Measurements from ENCODE around the gene MAF. TPM values are rescaled to one million over a fixed set of nuclear protein-coding genes. Genes with fewer than 3 reads are reported as not detected.
A peak's percentile ranks its signal among the peaks of the same experiment; 100 is the strongest.

Gene MAF
- total RNA-seq, 2 donors from 2014 or later, result 5.4 to 16.7 TPM

- Histone ChIP-seq H3K9me3 (no peaks in the 10 kb centered on the region), H3K4me3 (no peak overlapping the region), H3K36me3 (no peaks in the 10 kb centered on the region), H3K27ac (no peak overlapping the region), H3K27me3 (no peaks in the 10 kb centered on the region), H3K4me1 (no peaks in the 10 kb centered on the region)
- peak; percentile 5 for DNase-seq (ENCODE audit: low spot score)
- TF ChIP-seq CTCF (IDR thresholded peaks at IDR 0.05), result no peak
Observed at GRCh38 chr16:79610771-79611170, 10.2 kb upstream of the MAF start.

- no peaks in the 10 kb centered on the region for H3K27me3 ChIP-seq
- H3K27ac ChIP-seq, result no peak overlapping the region
- no peaks in the 10 kb centered on the region for H3K9me3 ChIP-seq
- H3K4me1 ChIP-seq, result no peaks in the 10 kb centered on the region
- peak; percentile 51 for DNase-seq (ENCODE audit: low spot score)
- no peak for TF ChIP-seq CTCF (IDR thresholded peaks at IDR 0.05)
- H3K4me3 ChIP-seq, result no peak overlapping the region
- H3K36me3 ChIP-seq, result no peaks in the 10 kb centered on the region
Observed at GRCh38 chr16:79609861-79610260, 9.3 kb upstream of the MAF start.

- H3K9me3 ChIP-seq, result no peaks in the 10 kb centered on the region
- H3K4me3 ChIP-seq, result no peak overlapping the region
- no peaks in the 10 kb centered on the region for H3K4me1 ChIP-seq
- no peak overlapping the region for H3K27ac ChIP-seq
- no peaks in the 10 kb centered on the region for H3K36me3 ChIP-seq
- H3K27me3 ChIP-seq, result no peaks in the 10 kb centered on the region
- DNase-seq (ENCODE audit: low spot score), result peak; percentile 44
- no peak for TF ChIP-seq CTCF (IDR thresholded peaks at IDR 0.05)
Observed at GRCh38 chr16:79608976-79609375, 8.4 kb upstream of the MAF start.

GRCh38 chr16:79607587-79607986, 7.0 kb upstream of the MAF start:
- Histone ChIP-seq H3K27me3 (no peaks in the 10 kb centered on the region), H3K4me1 (no peaks in the 10 kb centered on the region), H3K36me3 (no peaks in the 10 kb centered on the region), H3K27ac (no peak overlapping the region), H3K9me3 (no peaks in the 10 kb centered on the region), H3K4me3 (no peak overlapping the region)
- TF ChIP-seq CTCF (IDR thresholded peaks at IDR 0.05), result no peak
- peak; percentile 59 for DNase-seq (ENCODE audit: low spot score)

GRCh38 chr16:79605999-79606398, 5.5 kb upstream of the MAF start:
- H3K36me3 ChIP-seq, result no peaks in the 10 kb centered on the region
- H3K4me1 ChIP-seq, result peaks cover 0 to 13% of the 10 kb centered on the region in 2 donors
- no peak for TF ChIP-seq CTCF (IDR thresholded peaks at IDR 0.05)
- peak; percentile 54 for DNase-seq (ENCODE audit: low spot score)
- H3K27me3 ChIP-seq, result no peaks in the 10 kb centered on the region
- H3K27ac ChIP-seq, result no peak overlapping the region
- H3K9me3 ChIP-seq, result no peaks in the 10 kb centered on the region
- no peak overlapping the region for H3K4me3 ChIP-seq

- H3K27ac ChIP-seq, result no peak overlapping the region
- TF ChIP-seq CTCF (IDR thresholded peaks at IDR 0.05), result no peak
- H3K27me3 ChIP-seq, result no peaks in the 10 kb centered on the region
- peaks cover 0 to 19% of the 10 kb centered on the region in 2 donors for H3K4me1 ChIP-seq
- no peak overlapping the region for H3K4me3 ChIP-seq
- H3K36me3 ChIP-seq, result no peaks in the 10 kb centered on the region
- H3K9me3 ChIP-seq, result no peaks in the 10 kb centered on the region
- DNase-seq (ENCODE audit: low spot score), result no peak
Observed at GRCh38 chr16:79603055-79603454, 2.5 kb upstream of the MAF start.
